ENCODE data around the gene OAS2.

Gene OAS2

GRCh38 chr12:113061061-113061694, 82.9 kb downstream of the OAS2 start:
- DNase-seq: no peak

Measured in activated gamma-delta T cell treated with Interleukin-2 at 50 U/mL for 16 hours (primary cell).